Activated naive CD4-positive, alpha-beta T cell treated with anti-CD3 and anti-CD28 coated beads, Interleukin-2, amount 10 ng/mL, durations not matched to agents 7 days and 5 days (primary cell): ENCODE measurements around the gene NT5M.
"Not testable (repeated sequence)": the region's sequence is repeated elsewhere in the genome, so short reads cannot be mapped to it uniquely, and the experiment has no call there.

ENCODE experiments used
- CTCF ChIA-PET: fragments of 350-600 bp; sonication (Branson Sonifier 250); formaldehyde crosslinking; loops from one replicate; lab custom pipeline; 2021; ENCODE audit warnings: antibody characterized with exemption; lab: Charles Lee
- DNase-seq: peaks from one replicate; pipeline ENCODE4 v3.0.0-alpha.2; 2020
- H3K27ac Mint-ChIP-seq: one replicate; pipeline ENCODE4 v1.8.0; 2021; ENCODE audit warnings: mild to moderate bottlenecking, moderate library complexity, mixed read lengths
- H3K27me3 Mint-ChIP-seq: one replicate; pipeline ENCODE4 v1.8.0; 2021; ENCODE audit warnings: mild to moderate bottlenecking, mixed read lengths
- H3K36me3 Mint-ChIP-seq: one replicate; pipeline ENCODE4 v1.8.0; 2021; ENCODE audit warnings: mixed read lengths
- H3K4me1 Mint-ChIP-seq: one replicate; pipeline ENCODE4 v1.8.0; 2021; ENCODE audit warnings: mixed read lengths
- H3K4me3 Mint-ChIP-seq: one replicate; pipeline ENCODE4 v1.8.0; 2021; ENCODE audit warnings: mild to moderate bottlenecking, moderate library complexity, mixed read lengths
- H3K9me3 Mint-ChIP-seq: one replicate; pipeline ENCODE4 v1.8.0; 2021; ENCODE audit warnings: mixed read lengths

The NT5M gene

DNA sequence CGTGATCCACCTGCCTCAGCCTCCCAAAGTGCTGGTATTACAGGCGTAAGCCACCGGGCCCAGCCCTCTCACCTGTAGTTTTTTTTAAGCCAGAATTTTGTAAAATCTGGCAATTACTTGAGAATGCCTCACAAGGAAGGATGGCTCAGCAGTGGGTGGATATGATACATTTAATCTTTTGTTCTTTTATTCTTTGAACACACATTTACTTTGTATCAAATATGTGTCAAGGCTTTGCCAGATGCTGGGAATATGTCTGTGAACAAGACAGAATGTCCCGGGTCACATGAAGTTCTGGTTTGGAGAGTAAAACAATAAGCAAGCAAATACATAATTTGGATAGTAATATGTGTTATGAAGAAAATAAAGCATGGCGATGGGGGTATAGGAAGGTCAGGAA, 17.2 kb upstream of the NT5M start:
- no peak overlapping the region for H3K4me3 Mint-ChIP-seq
- no peaks in the 10 kb centered on the region for H3K36me3 Mint-ChIP-seq
- no peak overlapping the region for H3K27ac Mint-ChIP-seq
- peaks cover 9% of the 10 kb centered on the region for H3K4me1 Mint-ChIP-seq
- no peak for DNase-seq
- no peaks in the 10 kb centered on the region for H3K9me3 Mint-ChIP-seq
- peaks cover 17% of the 10 kb centered on the region for H3K27me3 Mint-ChIP-seq
- CTCF ChIA-PET: no interaction called here

GRCh38 chr17:17289086-17289485, 14.1 kb upstream of the NT5M start:
- Mint-ChIP-seq H3K4me3 (no peak overlapping the region), H3K9me3 (no peaks in the 10 kb centered on the region), H3K27me3 (peaks cover 18% of the 10 kb centered on the region), H3K36me3 (no peaks in the 10 kb centered on the region), H3K4me1 (no peaks in the 10 kb centered on the region), H3K27ac (no peak overlapping the region)
- CTCF ChIA-PET: no interaction called here
- DNase-seq: no peak

DNA sequence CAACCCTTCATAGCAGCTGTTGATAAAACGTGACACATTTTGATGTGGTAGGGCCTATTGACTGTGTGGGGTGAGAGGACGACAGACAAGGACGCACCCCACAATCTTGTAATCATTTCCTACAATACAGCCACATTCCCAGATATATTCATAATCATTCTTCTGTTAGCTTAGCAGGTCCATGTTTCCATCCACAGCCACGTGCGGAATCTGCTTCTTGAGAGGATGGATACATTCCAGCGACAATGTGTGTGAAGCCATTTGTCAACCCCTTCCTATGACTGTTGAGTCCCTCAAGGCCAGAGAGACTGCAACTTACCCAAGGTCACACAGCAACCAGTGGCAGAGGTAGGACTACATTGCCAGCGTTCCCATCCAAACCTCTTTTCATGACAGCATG, 13.5 kb upstream of the NT5M start:
- H3K9me3 Mint-ChIP-seq: no peaks in the 10 kb centered on the region
- H3K27ac Mint-ChIP-seq: no peak overlapping the region
- peaks cover 18% of the 10 kb centered on the region for H3K27me3 Mint-ChIP-seq
- no peaks in the 10 kb centered on the region for H3K4me1 Mint-ChIP-seq
- no peak overlapping the region for H3K4me3 Mint-ChIP-seq
- no peaks in the 10 kb centered on the region for H3K36me3 Mint-ChIP-seq
- CTCF ChIA-PET: interaction anchor here (1.2 kb wide), 1 partner anchor 12 kb away, joined by 3 read pairs; no protein-coding TSS in a partner anchor
- no peak for DNase-seq

DNA sequence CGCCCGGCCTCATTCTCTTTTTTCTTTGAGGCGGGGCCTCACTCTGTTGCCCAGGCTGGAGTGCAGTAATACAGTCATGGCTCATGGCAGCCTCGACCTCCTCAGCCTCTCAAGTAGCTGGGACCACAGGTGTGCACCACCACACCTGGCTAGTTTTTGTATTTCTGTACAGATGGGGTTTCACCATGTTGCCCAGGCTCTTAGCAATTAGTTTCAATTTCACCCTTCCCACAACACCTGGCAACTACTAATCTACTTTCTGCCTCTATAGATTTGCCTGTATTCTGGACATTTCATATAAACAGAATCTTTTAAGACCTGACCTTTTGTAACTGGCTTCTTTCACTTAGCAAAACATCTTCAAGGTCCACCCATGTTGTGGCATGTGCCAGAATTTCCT, 8.0 kb upstream of the NT5M start:
- Mint-ChIP-seq H3K9me3 (no peaks in the 10 kb centered on the region), H3K36me3 (no peaks in the 10 kb centered on the region), H3K4me1 (peaks cover 17% of the 10 kb centered on the region), H3K27me3 (peaks cover 22% of the 10 kb centered on the region), H3K27ac (no peak overlapping the region), H3K4me3 (no peak overlapping the region)
- CTCF ChIA-PET: no interaction called here
- DNase-seq: no peak

DNA sequence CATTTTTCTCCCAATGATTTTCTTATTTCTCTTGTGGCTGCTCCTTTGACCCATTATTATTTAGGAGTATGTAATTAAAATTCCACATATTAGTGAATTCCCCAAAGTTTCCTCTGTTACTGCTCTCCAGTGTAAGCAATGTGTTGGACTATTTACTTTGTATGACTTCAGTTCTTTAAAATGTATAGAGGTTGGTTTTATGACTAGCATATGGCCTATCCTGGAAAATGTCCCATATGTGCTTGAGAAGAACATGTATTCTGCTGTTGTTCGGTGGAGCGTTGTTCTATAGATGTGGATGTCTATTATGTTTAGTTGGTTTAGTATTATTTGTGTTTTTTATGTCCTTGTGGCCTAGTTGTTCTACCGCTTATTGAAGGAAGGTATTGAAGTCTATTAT, 6.0 kb upstream of the NT5M start:
- DNase-seq: no peak
- H3K4me3 Mint-ChIP-seq: no peak overlapping the region
- H3K36me3 Mint-ChIP-seq: no peaks in the 10 kb centered on the region
- H3K27me3 Mint-ChIP-seq: peaks cover 16% of the 10 kb centered on the region
- CTCF ChIA-PET: no interaction called here
- peaks cover 29% of the 10 kb centered on the region for H3K4me1 Mint-ChIP-seq
- H3K9me3 Mint-ChIP-seq: no peaks in the 10 kb centered on the region
- no peak overlapping the region for H3K27ac Mint-ChIP-seq

DNA sequence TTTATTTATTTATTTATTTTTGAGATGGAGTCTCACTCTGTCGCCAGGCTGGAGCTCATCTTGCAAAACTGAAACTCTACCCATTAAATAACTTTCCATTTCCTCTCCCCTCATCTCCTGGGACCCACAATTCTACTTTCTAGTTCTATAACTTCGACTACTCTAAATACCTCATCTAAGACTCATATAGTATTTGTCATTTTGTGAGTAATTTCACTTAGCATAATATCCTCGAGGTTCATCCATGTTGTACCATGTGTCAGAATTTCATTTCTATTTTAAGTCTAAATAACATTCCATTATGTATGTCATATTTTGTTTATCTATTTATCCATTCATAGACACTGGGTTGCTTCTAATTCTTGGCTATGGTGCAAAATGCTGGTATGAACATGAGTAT, 5.1 kb upstream of the NT5M start:
- peaks cover 14% of the 10 kb centered on the region for H3K27me3 Mint-ChIP-seq
- H3K36me3 Mint-ChIP-seq: no peaks in the 10 kb centered on the region
- DNase-seq: no peak
- H3K27ac Mint-ChIP-seq: no peak overlapping the region
- no peak overlapping the region for H3K4me3 Mint-ChIP-seq
- no peaks in the 10 kb centered on the region for H3K9me3 Mint-ChIP-seq
- CTCF ChIA-PET: no interaction called here
- peaks cover 35% of the 10 kb centered on the region for H3K4me1 Mint-ChIP-seq

- peaks cover 52% of the 10 kb centered on the region for H3K4me1 Mint-ChIP-seq
- CTCF ChIA-PET: interaction anchor here (0.6 to 1.5 kb wide), 3 partner anchors 11 to 110 kb away, joined by 3 to 8 read pairs (median 3); no protein-coding TSS in a partner anchor
These were observed 2.3 kb upstream of the NT5M start for GRCh38 chr17:17300624-17301568.

DNA sequence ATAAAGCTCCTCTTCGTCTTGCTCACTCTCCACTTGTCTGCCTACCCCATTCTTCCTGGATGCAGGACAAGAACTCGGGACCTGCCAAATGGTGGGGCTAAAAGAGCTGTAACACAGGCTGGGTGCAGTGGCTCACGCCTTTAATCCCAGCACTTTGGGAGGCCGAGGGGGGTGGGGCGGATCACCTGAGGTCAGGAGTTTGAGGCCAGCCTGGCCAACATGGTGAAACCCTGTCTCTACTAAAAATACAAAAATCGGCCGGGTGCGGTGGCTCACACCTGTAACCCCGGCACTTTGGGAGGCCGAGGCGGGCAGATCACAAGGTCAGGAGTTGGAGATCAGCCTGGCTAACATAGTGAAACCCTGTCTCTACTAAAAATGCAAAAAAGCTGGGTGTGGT, 1.5 kb upstream of the NT5M start:
- H3K4me3 Mint-ChIP-seq, H3K9me3 Mint-ChIP-seq, H3K27me3 Mint-ChIP-seq, H3K27ac Mint-ChIP-seq, H3K36me3 Mint-ChIP-seq, DNase-seq: not testable (repeated sequence)
- CTCF ChIA-PET: interaction anchor here (1.0 kb wide), 1 partner anchor 12 kb away, joined by 3 read pairs; no protein-coding TSS in a partner anchor
- peaks cover 57% of the 10 kb centered on the region for H3K4me1 Mint-ChIP-seq

More at GRCh38 chr17:17300624-17301568, 2.3 kb upstream of the NT5M start:
- Mint-ChIP-seq H3K9me3 (no peaks in the 10 kb centered on the region), H3K36me3 (no peaks in the 10 kb centered on the region), H3K4me3 (peak overlapping the region; percentile 38), H3K27ac (no peak overlapping the region), H3K27me3 (peaks cover 7% of the 10 kb centered on the region)
- DNase-seq: peak; percentile 68

- H3K27ac Mint-ChIP-seq: peak overlapping the region; percentile 94
- peaks cover 7% of the 10 kb centered on the region for H3K27me3 Mint-ChIP-seq
- no peaks in the 10 kb centered on the region for H3K9me3 Mint-ChIP-seq
- peaks cover 10% of the 10 kb centered on the region for H3K36me3 Mint-ChIP-seq
- H3K4me1 Mint-ChIP-seq: peaks cover 48% of the 10 kb centered on the region
- H3K4me3 Mint-ChIP-seq: peak overlapping the region; percentile 80
- DNase-seq: no peak
- CTCF ChIA-PET: interaction anchor here (1.0 kb wide), 1 partner anchor 162 kb away, joined by 4 read pairs; no protein-coding TSS in a partner anchor
These were observed 796 bp downstream of the NT5M start for GRCh38 chr17:17303847-17304490.

DNA sequence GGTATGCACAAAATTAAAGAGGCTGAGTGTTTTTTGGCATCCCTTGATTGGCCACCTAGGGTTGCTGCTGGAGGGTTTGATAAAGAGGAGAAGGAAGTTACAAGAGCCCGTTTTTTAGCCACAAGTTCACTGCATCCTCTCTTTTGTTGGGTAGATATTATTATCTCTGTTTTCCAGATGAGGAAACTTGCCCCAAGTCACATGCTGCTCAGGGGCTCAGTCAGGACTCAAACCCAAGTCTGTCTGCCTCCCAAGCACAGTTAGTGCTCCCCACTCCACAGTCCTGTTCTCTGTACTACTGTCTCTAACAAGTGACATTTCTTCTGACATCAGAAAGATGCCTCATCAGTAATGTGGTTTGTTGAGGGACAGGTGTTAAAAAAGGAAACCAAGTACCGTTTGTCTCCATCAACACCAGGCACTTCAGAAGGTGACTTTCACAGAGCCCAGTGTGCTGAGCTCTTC, 1.4 kb downstream of the NT5M start:
- Mint-ChIP-seq H3K36me3 (peaks cover 10% of the 10 kb centered on the region), H3K27me3 (peaks cover 7% of the 10 kb centered on the region), H3K4me1 (peaks cover 48% of the 10 kb centered on the region), H3K9me3 (no peaks in the 10 kb centered on the region), H3K27ac (peak overlapping the region; percentile 94), H3K4me3 (peak overlapping the region; percentile 80)
- DNase-seq: peak; percentile 26
- CTCF ChIA-PET: interaction anchor here (1.0 kb wide), 1 partner anchor 163 kb away, joined by 4 read pairs; no protein-coding TSS in a partner anchor

GRCh38 chr17:17305281-17305801, 2.2 kb downstream of the NT5M start:
- Mint-ChIP-seq H3K36me3 (peaks cover 14% of the 10 kb centered on the region), H3K4me1 (peaks cover 43% of the 10 kb centered on the region), H3K4me3 (peak overlapping the region; percentile 80), H3K27ac (peak overlapping the region; percentile 94), H3K27me3 (peaks cover 7% of the 10 kb centered on the region), H3K9me3 (no peaks in the 10 kb centered on the region)
- CTCF ChIA-PET: interaction anchor here (0.6 to 1.2 kb wide), 3 partner anchors 30 to 163 kb away, joined by 3 to 4 read pairs (median 4); no protein-coding TSS in a partner anchor
- DNase-seq: peak; percentile 80

DNA sequence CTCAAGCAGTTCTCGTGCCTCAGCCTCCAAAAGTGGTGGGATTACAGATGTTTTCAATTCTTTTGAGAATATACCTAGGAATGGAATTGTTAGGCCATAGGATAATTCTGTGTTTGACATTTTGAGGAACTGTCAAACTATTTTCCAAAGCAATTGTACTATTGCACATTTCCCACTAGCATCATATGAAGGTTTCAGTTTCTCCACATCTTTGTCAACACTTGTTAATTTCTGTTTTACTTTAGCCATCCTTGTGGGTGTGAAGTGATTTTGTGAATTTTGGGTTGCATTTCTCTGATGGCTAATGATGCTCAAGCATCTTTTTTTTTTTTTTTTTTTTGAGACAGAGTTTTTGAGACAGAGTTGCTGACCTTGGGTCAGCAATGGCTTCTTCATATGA, 6.2 kb downstream of the NT5M start:
- peaks cover 26% of the 10 kb centered on the region for H3K4me1 Mint-ChIP-seq
- H3K4me3 Mint-ChIP-seq: no peak overlapping the region
- H3K36me3 Mint-ChIP-seq: peaks cover 22% of the 10 kb centered on the region
- H3K27ac Mint-ChIP-seq: no peak overlapping the region
- peaks cover 2% of the 10 kb centered on the region for H3K9me3 Mint-ChIP-seq
- CTCF ChIA-PET: no interaction called here
- DNase-seq: no peak
- no peaks in the 10 kb centered on the region for H3K27me3 Mint-ChIP-seq

- H3K27ac Mint-ChIP-seq: no peak overlapping the region
- peaks cover 6% of the 10 kb centered on the region for H3K4me1 Mint-ChIP-seq
- peak; percentile 84 for DNase-seq
- peaks cover 2% of the 10 kb centered on the region for H3K9me3 Mint-ChIP-seq
- no peaks in the 10 kb centered on the region for H3K27me3 Mint-ChIP-seq
- no peak overlapping the region for H3K4me3 Mint-ChIP-seq
- CTCF ChIA-PET: interaction anchor here (0.7 to 4.5 kb wide), 12 partner anchors 14 to 389 kb away, joined by 3 to 28 read pairs (median 4); no protein-coding TSS in a partner anchor
- H3K36me3 Mint-ChIP-seq: peaks cover 17% of the 10 kb centered on the region
These were observed 10.3 kb downstream of the NT5M start for GRCh38 chr17:17313350-17313991.
